GM19328 (cell line): ENCODE data around the gene KCNIP4.

Source experiments
- ATAC-seq: cut with Tn5 transposase; IDR thresholded peaks from one replicate; pipeline ENCODE4 v1.9.1; 2021; ENCODE audit warnings: mild to moderate bottlenecking, moderate library complexity; ENCODE audit not compliant: unreplicated experiment

KCNIP4 gene

DNA sequence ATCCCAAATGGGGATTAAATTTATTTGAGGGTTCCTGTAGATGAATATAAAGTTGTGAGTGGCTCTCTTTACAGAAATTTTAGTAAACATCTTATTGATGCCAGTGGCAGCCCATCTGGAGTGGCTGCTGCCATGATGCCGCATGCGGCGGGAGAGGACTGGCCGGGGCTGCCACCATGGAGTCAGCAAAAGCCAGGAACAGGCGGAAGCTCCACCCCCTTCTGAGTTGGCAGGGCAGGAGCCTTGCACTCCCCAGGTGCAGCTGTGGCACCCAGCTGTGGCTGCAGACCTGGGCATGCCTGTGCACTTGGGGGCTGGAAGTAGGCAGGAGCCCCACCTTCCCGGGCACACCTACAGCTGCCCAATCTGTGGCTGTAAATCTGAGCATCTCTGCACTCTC lies 92.3 kb downstream of the KCNIP4 start:
- no peak for ATAC-seq

DNA sequence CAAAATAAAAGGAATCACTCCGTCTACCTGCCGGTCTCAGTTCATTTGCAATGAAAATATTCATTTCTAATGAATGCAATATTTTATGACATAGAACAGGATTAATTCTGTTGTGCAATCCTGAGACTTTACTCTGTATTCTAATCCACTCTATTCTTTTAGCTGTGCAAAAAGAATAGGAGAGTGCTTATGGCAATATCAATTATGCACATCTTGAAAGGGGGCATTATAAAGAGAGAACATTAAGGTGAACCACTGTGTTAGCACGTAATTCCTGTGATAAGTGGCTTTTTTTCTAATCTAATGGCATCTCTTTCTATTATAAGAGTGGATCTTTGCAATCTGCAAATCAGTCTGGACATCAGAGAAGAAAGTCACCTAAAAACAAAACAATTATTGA lies 99.5 kb downstream of the KCNIP4 start:
- no peak for ATAC-seq

DNA sequence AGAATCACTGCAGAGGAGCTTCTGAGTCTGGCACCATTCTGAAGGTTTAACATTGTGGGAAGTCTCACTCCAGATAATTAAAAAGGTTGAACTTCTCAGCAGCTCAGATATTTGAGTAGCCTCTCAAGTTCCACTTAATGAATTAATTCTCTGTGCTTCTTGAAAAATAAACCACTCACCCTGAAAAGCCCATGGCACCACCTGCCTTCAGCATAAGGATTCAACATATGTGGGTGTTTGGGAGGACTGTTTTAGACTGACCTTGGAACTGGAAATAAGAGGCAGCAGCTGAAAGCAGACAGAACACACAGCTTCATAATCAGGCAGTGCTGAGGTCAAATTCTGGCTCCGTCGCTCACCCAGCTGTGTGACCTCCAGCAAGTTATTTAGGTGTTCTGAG lies 100.6 kb downstream of the KCNIP4 start:
- ATAC-seq: no peak

DNA sequence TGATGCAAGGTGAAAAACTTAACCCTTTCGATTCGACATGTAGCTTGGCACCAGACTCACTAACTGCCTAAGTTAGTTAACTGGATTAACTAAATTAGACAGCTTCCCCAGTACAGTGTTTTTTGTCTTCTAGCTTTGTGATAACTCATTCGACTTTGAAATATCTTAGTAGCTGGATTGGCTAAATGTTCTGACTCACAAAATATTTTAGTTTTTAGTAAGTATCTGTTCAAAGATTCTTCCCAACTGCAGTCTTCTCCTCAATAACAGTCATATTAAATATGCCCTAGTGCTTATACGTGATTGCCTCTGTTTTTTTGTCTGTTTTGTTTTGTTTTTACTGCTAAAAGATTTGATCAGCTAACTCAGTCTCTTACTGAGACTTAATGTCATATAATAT lies 102.9 kb downstream of the KCNIP4 start:
- ATAC-seq: no peak

DNA sequence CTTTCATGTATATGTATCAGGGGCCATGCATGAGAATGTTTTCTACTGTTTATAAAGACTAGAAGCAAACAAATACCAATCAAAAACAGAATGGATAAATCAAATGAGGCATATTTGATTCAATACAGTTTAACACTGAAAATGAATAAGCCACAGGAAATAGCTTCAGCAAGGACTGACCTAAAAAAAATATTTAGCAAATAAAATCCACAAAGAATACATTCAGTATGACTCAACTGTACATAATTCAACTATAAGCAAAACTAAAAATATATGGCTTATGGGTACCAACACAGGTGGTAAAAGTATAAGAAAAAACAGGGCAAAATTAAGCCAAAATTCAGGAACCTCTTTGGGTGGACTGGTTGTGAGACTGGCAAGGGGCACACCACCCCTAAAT lies 112.9 kb downstream of the KCNIP4 start:
- ATAC-seq: no peak

DNA sequence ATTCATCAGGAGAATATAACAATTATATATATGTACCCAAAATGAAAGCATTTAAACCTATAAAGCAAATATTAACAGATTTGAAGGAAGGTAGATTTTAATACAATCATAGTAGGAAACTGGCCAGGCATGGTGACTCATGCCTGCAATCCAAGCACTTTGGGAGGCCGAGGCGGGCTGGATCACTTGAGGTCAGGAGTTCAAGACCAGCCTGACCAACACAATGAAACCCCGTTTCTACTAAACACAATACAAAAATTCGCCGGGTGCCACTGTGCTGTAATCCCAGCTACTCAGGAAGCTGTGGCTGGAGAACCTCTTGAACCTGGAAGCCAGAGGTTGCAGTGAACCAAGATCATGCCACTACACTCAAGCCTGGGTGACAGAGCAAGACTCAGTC lies 118.3 kb downstream of the KCNIP4 start:
- ATAC-seq: no peak

DNA sequence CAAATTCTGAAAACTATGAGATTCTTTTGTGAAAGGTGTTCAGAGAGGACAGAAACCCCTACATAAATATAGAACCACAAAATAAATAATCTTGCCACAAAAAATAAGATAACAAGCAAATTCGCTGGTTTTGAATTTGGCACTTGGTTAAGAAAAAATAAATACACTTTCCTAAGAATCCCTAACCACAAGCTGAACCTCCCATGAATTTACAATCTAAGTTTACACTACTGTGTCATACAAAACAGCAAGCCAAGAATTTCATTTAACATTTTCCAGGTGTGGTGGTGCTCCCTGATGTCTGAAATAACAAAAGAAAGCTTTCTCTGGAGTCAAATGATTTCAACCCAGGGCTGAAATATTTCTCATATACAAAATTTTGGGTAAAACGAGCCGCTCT lies 121.0 kb downstream of the KCNIP4 start:
- no peak for ATAC-seq

DNA sequence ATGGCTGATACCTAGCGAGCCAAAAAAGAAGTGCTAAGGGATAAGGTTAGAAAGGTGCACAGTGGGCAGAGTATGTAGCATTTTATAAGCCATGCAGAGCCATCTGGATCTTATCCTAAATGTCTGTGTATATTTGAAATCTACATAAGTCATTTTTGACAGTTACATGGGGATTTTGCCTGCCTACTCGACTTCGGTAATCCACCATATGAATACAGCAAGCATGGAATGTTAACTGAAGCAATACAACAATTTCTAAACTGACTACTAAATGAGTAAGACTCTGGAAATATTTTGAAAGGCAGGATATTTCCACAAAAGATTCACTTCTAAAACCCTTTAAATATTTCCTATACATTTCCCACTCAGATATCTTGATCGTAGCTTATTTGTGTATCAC lies 122.5 kb downstream of the KCNIP4 start:
- no peak for ATAC-seq

DNA sequence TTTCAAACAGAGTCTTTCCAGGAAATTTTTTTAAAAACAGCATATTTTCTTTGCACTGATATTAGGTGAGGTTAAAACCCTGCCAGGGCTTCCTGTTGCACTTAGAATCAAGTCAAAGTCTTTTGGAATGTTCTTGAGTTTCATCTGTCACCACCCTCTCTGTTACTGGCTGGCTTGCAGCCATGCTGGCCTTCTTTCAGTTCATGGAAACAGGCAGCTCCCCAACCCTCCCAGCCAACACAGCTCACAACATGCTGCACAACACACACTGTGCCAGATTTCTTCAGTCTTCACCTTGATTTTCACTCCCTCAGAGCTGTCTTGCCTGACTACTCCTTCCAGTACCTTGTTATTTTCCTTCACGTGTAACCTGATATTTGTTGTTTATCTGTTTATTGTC lies 129.5 kb downstream of the KCNIP4 start:
- no peak for ATAC-seq

DNA sequence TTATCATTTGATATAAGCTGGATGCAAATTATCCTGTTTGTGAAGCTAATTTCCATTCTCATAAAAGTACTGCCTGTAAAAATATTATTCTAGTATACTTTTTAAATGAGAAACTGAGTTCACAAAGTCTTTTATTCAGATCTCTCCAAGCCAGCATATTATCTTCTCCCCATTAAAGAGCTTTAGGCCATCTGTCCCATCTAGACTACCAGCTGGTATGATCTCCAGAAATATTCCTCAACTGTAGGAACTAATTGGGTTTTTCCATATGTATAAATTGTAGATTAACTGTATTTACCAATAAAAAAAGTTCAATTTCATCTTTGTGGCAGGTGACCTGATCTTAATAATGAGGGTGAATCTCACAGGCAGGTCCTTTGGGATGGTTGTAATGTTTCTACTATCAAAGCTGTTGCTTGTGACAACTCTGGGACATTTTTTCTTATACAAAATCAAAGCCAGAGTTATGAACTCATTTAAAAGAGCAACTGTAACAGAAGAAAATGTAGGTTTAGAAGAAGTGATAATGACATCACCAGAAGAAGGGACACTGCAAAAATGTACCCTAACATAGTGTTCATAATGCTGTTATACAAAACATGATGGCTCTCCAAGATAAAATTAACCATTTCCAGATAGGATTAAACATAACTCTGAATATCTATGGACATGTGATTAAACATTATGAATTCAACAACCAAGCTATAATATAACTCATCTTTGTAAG lies 132.8 kb downstream of the KCNIP4 start:
- no peak for ATAC-seq

DNA sequence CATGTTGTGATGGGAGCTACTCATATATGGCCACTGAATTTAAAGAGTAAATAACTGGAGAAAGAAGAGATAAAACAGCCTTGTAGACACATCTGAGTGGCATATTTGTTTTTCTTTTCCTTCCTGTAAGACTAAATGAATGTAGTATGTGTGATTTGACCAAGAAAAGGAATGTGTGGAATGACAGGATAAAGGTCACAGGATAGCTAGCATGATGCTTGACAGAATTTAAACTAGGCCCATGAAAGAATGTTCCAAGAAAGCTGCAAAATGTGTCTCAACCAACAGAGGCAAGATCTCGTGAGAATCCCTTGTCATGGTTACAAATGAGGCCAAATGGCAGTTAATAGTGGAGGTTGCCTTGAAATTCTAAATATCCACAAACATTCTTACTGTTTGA lies 137.0 kb downstream of the KCNIP4 start:
- ATAC-seq: no peak

DNA sequence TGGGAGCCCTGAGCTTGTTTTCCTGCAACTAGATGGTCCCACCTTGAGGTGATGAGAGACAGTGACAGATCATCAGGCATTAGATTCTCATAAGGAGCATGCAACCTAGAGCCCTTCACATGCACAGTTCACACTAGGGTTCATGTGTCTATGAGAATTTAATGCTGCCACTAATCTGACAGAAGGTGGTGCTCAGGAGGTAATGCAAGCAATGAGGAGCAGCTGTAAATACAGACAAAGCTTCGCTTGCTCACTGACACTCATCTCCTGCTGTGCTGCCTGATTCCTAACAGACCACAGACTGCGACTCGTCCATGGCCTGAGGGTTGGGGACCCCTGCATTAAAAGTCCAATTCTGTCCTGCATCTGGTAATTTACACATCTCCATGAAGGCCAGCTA lies 141.6 kb downstream of the KCNIP4 start:
- no peak for ATAC-seq

DNA sequence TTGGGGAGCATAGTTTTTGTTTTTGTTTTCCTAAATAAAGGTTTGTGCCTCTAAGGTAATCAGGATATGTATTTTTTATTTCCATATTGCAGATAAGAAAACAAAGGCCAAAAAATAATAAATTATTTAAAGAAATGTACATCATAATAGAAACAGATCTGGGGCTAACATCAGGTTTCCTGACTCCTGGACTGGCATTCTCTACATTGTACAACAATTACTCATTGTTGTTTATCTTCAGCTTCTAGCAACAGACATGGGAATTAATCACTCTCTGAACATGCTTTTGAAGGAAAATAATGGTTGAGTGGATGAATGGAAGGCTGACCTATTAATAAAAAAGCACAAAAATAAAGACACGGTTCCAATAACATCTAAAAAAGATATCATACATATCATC lies 146.2 kb downstream of the KCNIP4 start:
- no peak for ATAC-seq

DNA sequence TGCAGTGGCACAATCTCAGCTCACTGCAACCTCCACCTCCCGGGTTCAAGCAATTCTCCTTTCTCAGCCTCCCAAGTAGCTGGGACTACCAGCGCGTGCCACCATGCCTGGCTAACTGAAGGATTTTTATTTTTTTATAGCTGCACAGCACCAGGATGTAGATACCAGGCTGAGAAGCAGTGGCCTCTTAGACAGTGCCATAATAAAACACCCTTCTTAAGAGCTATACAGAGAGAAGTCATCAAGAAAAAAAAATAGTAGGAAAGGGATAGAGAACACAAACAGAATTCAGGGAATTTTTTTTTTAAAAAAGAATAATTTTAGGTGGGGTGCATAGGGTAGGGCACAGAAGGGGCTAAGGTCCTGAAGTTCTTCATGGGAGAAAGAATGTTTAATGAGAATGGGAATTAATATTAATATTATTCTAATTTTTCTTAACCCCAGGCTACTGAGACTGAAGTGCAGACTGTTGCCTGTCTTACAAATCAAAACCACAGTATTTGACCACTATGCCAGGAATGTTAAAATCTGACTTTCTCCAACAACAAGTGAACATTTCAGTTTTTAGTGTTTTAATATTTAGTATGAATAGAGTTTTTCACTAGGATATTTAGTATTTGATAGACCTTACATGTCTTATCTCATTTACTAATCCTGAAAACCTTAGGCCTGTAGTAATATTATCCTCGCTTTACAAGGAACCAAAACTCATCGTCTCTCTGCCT lies 146.7 kb downstream of the KCNIP4 start:
- ATAC-seq: no peak

DNA sequence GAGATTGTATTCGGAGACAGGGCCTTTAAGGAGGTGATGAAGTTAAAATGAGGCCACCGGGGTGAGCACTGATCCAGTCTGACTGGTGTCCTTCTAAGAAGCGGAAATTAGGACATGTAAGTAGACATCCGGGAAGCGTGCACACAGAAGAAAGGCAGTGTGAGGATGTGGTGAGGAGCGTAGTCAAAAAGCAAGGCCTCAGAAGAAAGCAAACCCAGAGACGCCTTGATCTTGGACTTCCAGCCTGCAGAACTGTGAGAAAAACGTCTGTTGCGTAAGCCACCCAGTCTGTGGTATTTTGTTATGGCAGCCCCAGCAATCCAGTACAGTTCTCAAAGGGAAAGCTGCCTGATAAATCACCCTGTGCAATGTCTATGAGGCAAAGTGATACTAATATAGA lies 153.5 kb downstream of the KCNIP4 start:
- no peak for ATAC-seq

DNA sequence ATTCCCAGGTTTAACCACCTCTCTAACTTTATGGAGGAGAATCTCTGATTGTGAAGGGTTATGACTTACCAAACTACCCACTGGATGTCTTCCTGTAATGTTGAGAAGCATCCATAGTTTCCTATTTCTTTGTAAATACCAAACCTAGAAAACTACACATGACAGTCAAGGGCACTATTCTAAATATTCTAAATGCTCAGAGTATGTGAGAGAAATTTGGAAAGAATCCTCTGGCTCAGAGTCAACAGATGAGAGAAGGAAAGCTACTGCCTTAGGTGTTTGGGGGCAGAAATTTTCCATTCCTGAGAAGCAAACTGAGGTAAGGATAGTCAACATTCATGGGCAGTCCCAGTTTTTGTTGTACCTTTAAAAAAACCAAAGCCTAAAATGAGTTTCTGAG lies 155.8 kb downstream of the KCNIP4 start:
- no peak for ATAC-seq

DNA sequence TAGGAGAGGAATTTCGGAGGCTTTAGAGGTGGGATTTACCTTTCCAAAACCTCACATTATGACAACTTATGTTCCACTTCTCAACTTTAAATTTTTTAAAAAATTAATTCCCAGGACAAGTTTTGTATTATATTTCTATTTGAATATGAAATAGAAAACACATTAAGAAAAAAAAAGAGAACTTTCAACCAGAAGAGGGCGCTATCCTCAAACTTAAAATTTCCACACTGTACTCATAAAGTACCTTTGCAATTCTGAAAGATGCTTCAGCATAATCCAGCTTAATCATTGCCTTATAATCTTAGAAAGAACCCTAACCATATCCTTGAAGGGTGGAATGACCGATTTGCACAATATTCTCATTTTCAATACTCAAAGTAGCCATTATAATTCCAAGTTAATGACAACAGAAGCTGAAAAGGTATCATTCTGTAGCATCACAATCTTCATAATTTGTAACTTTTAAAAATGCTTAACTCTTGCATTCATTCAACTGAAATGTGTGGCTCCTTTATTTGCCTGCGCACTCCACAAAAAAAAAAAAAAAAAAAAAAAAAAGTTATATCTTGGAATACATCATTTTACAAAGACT lies 158.0 kb downstream of the KCNIP4 start:
- no peak for ATAC-seq

DNA sequence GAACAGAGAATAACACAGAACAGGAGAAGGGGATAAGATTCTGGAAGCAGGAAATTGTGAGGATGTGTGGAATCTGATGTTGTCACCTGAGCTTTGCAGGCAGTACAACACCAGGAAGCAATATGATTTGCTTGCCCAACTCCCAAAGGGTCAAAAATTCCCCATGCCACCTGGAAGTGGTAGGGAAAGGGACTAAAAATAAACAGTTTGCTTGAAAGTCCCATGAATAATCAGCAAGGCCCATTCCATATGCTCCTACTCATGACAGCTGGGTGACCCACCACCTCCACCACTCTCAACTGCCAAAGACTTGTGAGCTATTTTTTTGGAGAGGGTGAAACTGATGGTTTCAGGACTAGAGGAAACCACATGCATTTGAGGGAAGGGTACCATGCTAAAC lies 168.4 kb downstream of the KCNIP4 start:
- no peak for ATAC-seq

DNA sequence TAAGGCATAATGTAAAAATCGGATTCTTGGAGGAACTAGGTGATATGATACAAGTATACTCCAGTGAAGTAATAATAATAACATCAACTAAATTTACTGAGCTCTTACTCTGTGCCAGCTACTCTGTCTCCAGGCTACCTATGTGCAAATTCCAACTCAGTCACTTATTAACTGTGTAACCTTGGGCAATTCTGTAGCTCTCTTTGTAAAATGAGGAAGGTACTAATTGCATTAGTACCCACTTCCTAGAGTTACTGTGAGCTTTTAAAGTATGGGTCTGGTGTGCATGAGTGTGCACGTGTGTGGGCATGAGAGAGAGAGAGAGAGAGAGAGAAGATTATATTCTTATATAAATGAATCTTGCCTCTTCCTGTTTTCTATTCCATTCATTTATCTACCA lies 169.9 kb downstream of the KCNIP4 start:
- no peak for ATAC-seq

DNA sequence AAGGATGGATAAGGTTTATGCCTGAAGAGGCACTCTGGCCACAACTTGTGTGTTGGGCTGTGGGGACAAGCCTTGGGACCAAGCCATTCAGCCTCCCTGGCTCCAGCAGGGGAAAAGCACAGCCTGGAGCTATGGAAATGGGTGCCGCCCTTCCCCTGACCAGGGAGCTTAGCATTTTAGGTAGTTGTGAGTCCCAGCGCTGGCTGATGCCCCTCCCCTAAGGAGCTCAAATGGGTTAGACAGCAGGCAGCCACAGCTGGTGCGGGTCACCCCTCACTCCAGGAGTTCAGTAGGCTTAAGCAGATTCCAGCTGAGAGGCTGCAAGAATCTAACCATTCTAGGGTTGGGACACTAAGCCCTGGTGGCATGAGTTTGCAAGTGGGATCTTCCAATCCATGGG lies 172.9 kb downstream of the KCNIP4 start:
- ATAC-seq: no peak

DNA sequence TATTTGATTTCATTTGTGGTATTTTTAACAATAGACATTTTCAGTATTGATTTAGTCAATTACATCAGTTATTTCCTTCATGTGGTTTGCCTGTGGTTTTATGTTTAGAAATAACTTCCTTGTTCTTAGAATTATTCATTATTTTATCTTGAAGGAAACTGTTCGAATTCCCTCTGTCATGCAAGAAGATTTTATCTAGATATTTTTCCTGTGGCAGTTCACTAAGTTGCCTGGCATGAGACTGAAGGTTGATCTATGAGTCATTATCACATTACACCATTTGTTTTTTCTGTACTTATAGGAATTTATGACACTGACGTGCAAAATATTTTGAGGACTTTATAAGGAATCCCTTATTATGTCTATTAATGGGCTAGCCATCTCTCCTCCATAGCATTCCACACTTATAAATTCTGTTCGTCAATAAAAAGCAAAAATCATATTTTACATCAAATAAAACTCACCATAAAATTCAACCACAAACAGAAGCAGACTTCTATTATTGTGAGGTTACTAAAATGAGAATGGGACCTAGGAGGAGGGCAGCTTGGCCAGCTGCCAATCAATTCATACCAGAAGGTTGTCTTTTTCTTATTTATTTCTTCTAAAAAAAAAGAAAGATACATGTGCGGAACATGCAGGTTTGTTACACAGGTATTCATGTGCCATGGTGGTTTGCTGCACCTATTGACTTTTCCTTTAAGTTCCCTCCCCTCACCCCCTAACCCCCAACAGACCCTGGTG lies 179.0 kb downstream of the KCNIP4 start:
- ATAC-seq: no peak
